ENCODE results near the gene BRD7. TPM values are rescaled to one million over a fixed set of nuclear protein-coding genes. Genes with fewer than 3 reads are reported as not detected.

Gene BRD7
- total RNA-seq, 1 experiment from 2014 or later = 40.0 TPM

DNA sequence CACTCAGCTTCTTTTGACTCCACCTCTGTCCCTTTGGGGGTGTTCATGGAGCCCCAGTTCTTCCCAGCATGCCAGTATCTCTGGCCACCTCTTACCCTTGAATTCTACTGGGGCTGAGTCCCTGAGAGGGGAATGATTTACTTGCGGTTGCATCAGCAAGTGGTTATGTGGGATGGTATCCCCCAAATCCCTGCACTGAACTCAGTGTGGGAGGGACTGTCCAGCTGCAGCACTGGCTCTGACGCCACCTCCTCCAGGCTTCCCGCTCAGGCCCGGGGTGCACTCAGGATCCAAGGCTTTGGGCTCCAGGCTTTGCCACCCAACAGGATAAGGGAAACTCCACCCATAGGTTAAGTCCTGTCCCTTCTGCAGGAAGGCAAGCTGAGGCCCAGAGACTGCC, 21.1 kb upstream of the BRD7 start:
- intact Hi-C loops (cut with micrococcal nuclease) = no loop called here
- CTCF ChIA-PET = no interaction called here
- TF ChIP-seq EZH2 (IDR thresholded peaks at IDR 0.05; ENCODE audit: low read length, unreplicated experiment) (no peak), EZH2phosphoT487 (IDR thresholded peaks at IDR 0.05; ENCODE audit: borderline replicate concordance, low read length) (no peak)
- TF ChIP-seq, protein P1, sequence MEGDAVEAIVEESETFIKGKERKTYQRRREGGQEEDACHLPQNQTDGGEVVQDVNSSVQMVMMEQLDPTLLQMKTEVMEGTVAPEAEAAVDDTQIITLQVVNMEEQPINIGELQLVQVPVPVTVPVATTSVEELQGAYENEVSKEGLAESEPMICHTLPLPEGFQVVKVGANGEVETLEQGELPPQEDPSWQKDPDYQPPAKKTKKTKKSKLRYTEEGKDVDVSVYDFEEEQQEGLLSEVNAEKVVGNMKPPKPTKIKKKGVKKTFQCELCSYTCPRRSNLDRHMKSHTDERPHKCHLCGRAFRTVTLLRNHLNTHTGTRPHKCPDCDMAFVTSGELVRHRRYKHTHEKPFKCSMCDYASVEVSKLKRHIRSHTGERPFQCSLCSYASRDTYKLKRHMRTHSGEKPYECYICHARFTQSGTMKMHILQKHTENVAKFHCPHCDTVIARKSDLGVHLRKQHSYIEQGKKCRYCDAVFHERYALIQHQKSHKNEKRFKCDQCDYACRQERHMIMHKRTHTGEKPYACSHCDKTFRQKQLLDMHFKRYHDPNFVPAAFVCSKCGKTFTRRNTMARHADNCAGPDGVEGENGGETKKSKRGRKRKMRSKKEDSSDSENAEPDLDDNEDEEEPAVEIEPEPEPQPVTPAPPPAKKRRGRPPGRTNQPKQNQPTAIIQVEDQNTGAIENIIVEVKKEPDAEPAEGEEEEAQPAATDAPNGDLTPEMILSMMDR (conservative IDR thresholded peaks at IDR 0.05; ENCODE audit: low read depth, low read length) = no peak
- DNase-seq (no peak), ATAC-seq (no peak)
- no peaks in the 10 kb centered on the region for H3K79me2 ChIP-seq (ENCODE audit: low read length)
- no peak overlapping the region for H2AFZ ChIP-seq (ENCODE audit: low read length)
- H3K4me1 ChIP-seq (ENCODE audit: insufficient read depth, low read length) = no peaks in the 10 kb centered on the region
- H3K4me2 ChIP-seq (ENCODE audit: low read length) = no peak overlapping the region
- no peak overlapping the region for H3K27ac ChIP-seq (ENCODE audit: low read length)
- H3K36me3 ChIP-seq (ENCODE audit: low read depth, low read length) = no peaks in the 10 kb centered on the region
- H3K9ac ChIP-seq (ENCODE audit: low read length) = no peak overlapping the region
- H4K20me1 ChIP-seq (ENCODE audit: low read length) = no peaks in the 10 kb centered on the region
- H3K4me3 ChIP-seq (ENCODE audit: low read length) = no peak overlapping the region
- BruUV-seq (replicated peaks) = no TSS peak
- H3K9me2 ChIP-seq (replicated peaks; ENCODE audit: low read length) = no peaks in the 10 kb centered on the region
- no peaks in the 10 kb centered on the region for H3K9me3 ChIP-seq (ENCODE audit: low read length)
- no peaks in the 10 kb centered on the region for H3K27me3 ChIP-seq (ENCODE audit: low read length)
- POLR2A ChIA-PET (ENCODE audit: unreplicated experiment) = no interaction called here
- H3F3A ChIP-seq (ENCODE audit: low read length, unreplicated experiment) = no peaks in the 10 kb centered on the region

DNA sequence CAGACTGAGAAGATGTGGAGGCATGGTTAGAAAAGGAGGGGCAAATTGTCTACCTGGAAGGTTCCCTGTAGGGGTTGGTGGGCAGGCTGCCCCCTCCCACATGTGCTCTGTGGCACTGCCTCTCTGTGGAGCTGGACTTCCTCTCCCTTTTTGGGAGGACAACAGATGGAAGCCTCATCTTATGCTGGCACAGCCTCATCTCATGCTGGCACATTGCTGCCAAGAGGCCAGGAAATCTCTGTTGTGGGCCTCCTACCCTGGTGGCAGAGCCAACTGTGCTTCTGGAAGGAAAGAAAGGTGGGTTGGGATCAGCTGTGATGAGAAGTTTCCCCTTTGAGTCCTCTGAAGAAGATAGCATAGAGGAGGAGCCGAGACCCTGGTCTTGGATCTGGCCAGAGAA, 19.7 kb upstream of the BRD7 start:
- Histone ChIP-seq H3K27ac (ENCODE audit: low read length) (no peak overlapping the region), H3K9ac (ENCODE audit: low read length) (no peak overlapping the region), H3F3A (ENCODE audit: low read length, unreplicated experiment) (no peaks in the 10 kb centered on the region), H3K79me2 (ENCODE audit: low read length) (no peaks in the 10 kb centered on the region), H3K36me3 (ENCODE audit: low read depth, low read length) (no peaks in the 10 kb centered on the region), H3K9me2 (replicated peaks; ENCODE audit: low read length) (no peaks in the 10 kb centered on the region), H4K20me1 (ENCODE audit: low read length) (no peaks in the 10 kb centered on the region), H3K27me3 (ENCODE audit: low read length) (no peaks in the 10 kb centered on the region), H3K4me3 (ENCODE audit: low read length) (no peak overlapping the region), H3K4me1 (ENCODE audit: insufficient read depth, low read length) (no peaks in the 10 kb centered on the region), H3K9me3 (ENCODE audit: low read length) (no peaks in the 10 kb centered on the region), H3K4me2 (ENCODE audit: low read length) (no peak overlapping the region), H2AFZ (ENCODE audit: low read length) (no peak overlapping the region)
- no TSS peak for BruUV-seq (replicated peaks)
- ChIA-PET POLR2A (ENCODE audit: unreplicated experiment) (no interaction called here), CTCF (no interaction called here)
- no peak for DNase-seq
- no peak for TF ChIP-seq EZH2phosphoT487 (IDR thresholded peaks at IDR 0.05; ENCODE audit: borderline replicate concordance, low read length)
- TF ChIP-seq, protein P1 (conservative IDR thresholded peaks at IDR 0.05; ENCODE audit: low read depth, low read length) = no peak
- no peak for TF ChIP-seq EZH2 (IDR thresholded peaks at IDR 0.05; ENCODE audit: low read length, unreplicated experiment)
- no peak for ATAC-seq
- intact Hi-C loops (cut with micrococcal nuclease) = no loop called here

DNA sequence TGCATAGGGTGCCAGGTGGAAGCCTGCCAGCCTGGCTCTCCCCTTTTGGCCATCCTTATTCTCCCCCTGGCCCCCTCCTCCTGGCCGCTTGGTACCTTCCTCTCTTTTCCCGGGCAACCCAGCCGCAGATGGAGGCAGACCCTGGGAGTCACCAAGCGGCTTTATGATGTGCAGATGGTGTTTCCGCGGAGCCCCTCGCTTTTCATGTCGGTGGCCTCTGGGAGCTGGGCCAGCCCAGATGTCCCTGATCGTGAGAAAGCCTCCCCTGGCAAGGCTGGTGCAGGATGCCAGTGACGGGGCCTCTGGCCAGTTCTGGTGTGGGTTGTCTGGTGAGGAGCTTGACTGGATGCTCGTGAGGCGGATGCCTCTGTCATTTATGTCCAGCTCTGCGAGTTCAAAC, 18.0 kb upstream of the BRD7 start:
- no peaks in the 10 kb centered on the region for H3K27me3 ChIP-seq (ENCODE audit: low read length)
- no peak overlapping the region for H2AFZ ChIP-seq (ENCODE audit: low read length)
- H3K4me3 ChIP-seq (ENCODE audit: low read length) = no peak overlapping the region
- no peaks in the 10 kb centered on the region for H3K9me2 ChIP-seq (replicated peaks; ENCODE audit: low read length)
- POLR2A ChIA-PET (ENCODE audit: unreplicated experiment) = no interaction called here
- no peak for ATAC-seq
- H3K9ac ChIP-seq (ENCODE audit: low read length) = no peak overlapping the region
- no peaks in the 10 kb centered on the region for H3K79me2 ChIP-seq (ENCODE audit: low read length)
- DNase-seq = no peak
- intact Hi-C loops (cut with micrococcal nuclease) = no loop called here
- H3F3A ChIP-seq (ENCODE audit: low read length, unreplicated experiment) = no peaks in the 10 kb centered on the region
- no peaks in the 10 kb centered on the region for H3K4me1 ChIP-seq (ENCODE audit: insufficient read depth, low read length)
- H3K9me3 ChIP-seq (ENCODE audit: low read length) = no peaks in the 10 kb centered on the region
- TF ChIP-seq, protein P1 (conservative IDR thresholded peaks at IDR 0.05; ENCODE audit: low read depth, low read length) = no peak
- TF ChIP-seq EZH2phosphoT487 (IDR thresholded peaks at IDR 0.05; ENCODE audit: borderline replicate concordance, low read length) (no peak), EZH2 (IDR thresholded peaks at IDR 0.05; ENCODE audit: low read length, unreplicated experiment) (no peak)
- no TSS peak for BruUV-seq (replicated peaks)
- no peak overlapping the region for H3K4me2 ChIP-seq (ENCODE audit: low read length)
- no peak overlapping the region for H3K27ac ChIP-seq (ENCODE audit: low read length)
- H3K36me3 ChIP-seq (ENCODE audit: low read depth, low read length) = no peaks in the 10 kb centered on the region
- CTCF ChIA-PET = no interaction called here
- H4K20me1 ChIP-seq (ENCODE audit: low read length) = no peaks in the 10 kb centered on the region

Measured in PC-3 (cell line).